Measurements from ENCODE around the gene FAM20C. TPM values are rescaled to one million over a fixed set of nuclear protein-coding genes. Genes with fewer than 3 reads are reported as not detected.

FAM20C gene
- total and polyA plus RNA-seq, 10 of the 15 experiments (the other 5 are each of a cell fraction or from before 2014, with no cell fraction given): 0.44 TPM; not detected in 9

DNA sequence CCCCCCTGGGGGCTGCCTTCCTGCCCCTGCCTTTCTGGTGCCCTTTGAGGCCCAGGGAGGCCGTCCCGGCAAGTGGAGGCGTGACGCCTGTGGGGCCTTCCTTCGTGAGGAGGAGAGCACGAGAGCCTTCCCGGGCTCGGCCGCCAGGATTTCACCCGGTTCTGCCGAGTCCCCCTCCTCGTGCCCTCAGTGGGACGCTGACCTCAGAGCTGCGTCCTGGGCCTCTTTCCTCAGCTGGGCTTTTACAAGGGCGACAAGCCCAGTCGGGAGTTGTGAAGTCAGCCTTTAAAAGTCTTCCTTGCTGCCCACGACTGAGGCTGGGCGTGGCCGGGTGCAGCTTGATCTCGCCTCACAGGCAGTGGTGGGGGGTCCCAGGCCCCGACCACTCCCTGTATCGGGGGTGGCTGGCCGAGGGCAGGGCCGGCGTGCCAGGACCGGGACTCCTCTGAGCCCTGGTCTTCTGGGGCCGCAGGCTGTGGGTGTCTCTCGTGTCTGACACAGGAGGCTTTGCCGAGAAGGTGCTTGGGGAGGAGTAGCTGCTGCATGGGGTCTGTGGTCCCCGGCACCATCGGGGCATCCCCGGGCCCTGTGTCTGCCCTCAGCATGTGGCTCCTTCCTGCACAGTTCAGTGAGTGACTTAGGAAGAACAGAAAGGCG is 41.8 kb downstream of the FAM20C start:
- H3K27me3 ChIP-seq (replicated peaks in 1 of 2; ENCODE audit: control insufficient read depth in 2 of 2, insufficient read depth in 2 of 2, low read length in 1 of 2): no peaks in the 10 kb centered on the region
- no peak overlapping the region for H3K4me2 ChIP-seq (ENCODE audit: control insufficient read depth, insufficient read depth)
- DNase-seq (ENCODE audit: low read depth, low spot score): no peak
- WGBS (ENCODE audit: insufficient coverage, insufficient replicate concordance, low lambda C conversion rate, missing lambda C conversion rate): 37% methylated on average over 29 of the region's 33 CpGs
- in situ Hi-C loops (cut with MboI) (no loop called here), intact Hi-C loops (cut with micrococcal nuclease; ENCODE audit: unreplicated experiment) (no loop called here)
- H3K9ac ChIP-seq (ENCODE audit: control insufficient read depth, insufficient read depth, low read length): no peak overlapping the region
- no peaks in the 10 kb centered on the region; the same call in 2 of the 3 replicates for H3K9me3 ChIP-seq (replicated peaks; ENCODE audit: control insufficient read depth, insufficient read depth, low read length)
- ATAC-seq: no peak
- H2AFZ ChIP-seq (ENCODE audit: control insufficient read depth, low read depth, low read length): no peak overlapping the region
- no peak for FAIRE-seq
- H3K4me1 ChIP-seq (ENCODE audit: control insufficient read depth, insufficient read depth, low read length): no peaks in the 10 kb centered on the region
- H3K27ac ChIP-seq (ENCODE audit: control insufficient read depth, insufficient read depth): no peak overlapping the region
- no TSS peak for BruUV-seq (replicated peaks)
- ChIA-PET POLR2A (no interaction called here), SMC1A (ENCODE audit: uncharacterized antibody, unreplicated experiment) (no interaction called here), RAD21 (ENCODE audit: unreplicated experiment) (no interaction called here), CTCF (no interaction called here)
- H3K79me2 ChIP-seq (ENCODE audit: control insufficient read depth, insufficient read depth, low read length): no peaks in the 10 kb centered on the region
- no peak overlapping the region for H3K4me3 ChIP-seq
- H4K20me1 ChIP-seq (ENCODE audit: control insufficient read depth, insufficient read depth): no peaks in the 10 kb centered on the region
- H3K36me3 ChIP-seq (ENCODE audit: control insufficient read depth in 2 of 2, insufficient read depth in 2 of 2, low read length in 1 of 2): no peaks in the 10 kb centered on the region
- TF ChIP-seq, protein P1, sequence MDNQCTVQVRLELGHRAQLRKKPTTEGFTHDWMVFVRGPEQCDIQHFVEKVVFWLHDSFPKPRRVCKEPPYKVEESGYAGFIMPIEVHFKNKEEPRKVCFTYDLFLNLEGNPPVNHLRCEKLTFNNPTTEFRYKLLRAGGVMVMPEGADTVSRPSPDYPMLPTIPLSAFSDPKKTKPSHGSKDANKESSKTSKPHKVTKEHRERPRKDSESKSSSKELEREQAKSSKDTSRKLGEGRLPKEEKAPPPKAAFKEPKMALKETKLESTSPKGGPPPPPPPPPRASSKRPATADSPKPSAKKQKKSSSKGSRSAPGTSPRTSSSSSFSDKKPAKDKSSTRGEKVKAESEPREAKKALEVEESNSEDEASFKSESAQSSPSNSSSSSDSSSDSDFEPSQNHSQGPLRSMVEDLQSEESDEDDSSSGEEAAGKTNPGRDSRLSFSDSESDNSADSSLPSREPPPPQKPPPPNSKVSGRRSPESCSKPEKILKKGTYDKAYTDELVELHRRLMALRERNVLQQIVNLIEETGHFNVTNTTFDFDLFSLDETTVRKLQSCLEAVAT (IDR thresholded peaks at IDR 0.05): no peak
- TF ChIP-seq EED (IDR thresholded peaks at IDR 0.05; ENCODE audit: low read depth): no peak
- TF ChIP-seq, protein P2, sequence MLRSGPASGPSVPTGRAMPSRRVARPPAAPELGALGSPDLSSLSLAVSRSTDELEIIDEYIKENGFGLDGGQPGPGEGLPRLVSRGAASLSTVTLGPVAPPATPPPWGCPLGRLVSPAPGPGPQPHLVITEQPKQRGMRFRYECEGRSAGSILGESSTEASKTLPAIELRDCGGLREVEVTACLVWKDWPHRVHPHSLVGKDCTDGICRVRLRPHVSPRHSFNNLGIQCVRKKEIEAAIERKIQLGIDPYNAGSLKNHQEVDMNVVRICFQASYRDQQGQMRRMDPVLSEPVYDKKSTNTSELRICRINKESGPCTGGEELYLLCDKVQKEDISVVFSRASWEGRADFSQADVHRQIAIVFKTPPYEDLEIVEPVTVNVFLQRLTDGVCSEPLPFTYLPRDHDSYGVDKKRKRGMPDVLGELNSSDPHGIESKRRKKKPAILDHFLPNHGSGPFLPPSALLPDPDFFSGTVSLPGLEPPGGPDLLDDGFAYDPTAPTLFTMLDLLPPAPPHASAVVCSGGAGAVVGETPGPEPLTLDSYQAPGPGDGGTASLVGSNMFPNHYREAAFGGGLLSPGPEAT (IDR thresholded peaks at IDR 0.05; ENCODE audit: low read depth): no peak
- no peak for TF ChIP-seq IKZF2 (IDR thresholded peaks at IDR 0.05)
- TF ChIP-seq FOS (IDR thresholded peaks at IDR 0.05; ENCODE audit: borderline replicate concordance, extremely low read depth, insufficient read length): no peak
- TF ChIP-seq MTA2 (IDR thresholded peaks at IDR 0.05; ENCODE audit: low read depth): no peak
- TF ChIP-seq, protein P3, sequence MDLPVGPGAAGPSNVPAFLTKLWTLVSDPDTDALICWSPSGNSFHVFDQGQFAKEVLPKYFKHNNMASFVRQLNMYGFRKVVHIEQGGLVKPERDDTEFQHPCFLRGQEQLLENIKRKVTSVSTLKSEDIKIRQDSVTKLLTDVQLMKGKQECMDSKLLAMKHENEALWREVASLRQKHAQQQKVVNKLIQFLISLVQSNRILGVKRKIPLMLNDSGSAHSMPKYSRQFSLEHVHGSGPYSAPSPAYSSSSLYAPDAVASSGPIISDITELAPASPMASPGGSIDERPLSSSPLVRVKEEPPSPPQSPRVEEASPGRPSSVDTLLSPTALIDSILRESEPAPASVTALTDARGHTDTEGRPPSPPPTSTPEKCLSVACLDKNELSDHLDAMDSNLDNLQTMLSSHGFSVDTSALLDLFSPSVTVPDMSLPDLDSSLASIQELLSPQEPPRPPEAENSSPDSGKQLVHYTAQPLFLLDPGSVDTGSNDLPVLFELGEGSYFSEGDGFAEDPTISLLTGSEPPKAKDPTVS (IDR thresholded peaks at IDR 0.05; ENCODE audit: low read depth, low read length): no peak
- no peak for TF ChIP-seq NFIC (IDR thresholded peaks at IDR 0.05; ENCODE audit: low read depth, low read length)
- TF ChIP-seq, protein P4, sequence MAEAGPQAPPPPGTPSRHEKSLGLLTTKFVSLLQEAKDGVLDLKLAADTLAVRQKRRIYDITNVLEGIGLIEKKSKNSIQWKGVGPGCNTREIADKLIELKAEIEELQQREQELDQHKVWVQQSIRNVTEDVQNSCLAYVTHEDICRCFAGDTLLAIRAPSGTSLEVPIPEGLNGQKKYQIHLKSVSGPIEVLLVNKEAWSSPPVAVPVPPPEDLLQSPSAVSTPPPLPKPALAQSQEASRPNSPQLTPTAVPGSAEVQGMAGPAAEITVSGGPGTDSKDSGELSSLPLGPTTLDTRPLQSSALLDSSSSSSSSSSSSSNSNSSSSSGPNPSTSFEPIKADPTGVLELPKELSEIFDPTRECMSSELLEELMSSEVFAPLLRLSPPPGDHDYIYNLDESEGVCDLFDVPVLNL (IDR thresholded peaks at IDR 0.05; ENCODE audit: low read depth, low read length): no peak
- TF ChIP-seq KDM1A (IDR thresholded peaks at IDR 0.05; ENCODE audit: borderline replicate concordance): no peak
